Vagina (tissue), 2 donors: ENCODE data around the gene ARHGAP45.

Source experiments
- POLR2AphosphoS5 ChIP-seq, 2 donors: sonication (generic); formaldehyde crosslinking; IDR thresholded peaks; one replicate each; pipeline ENCODE4 v1.9.0; 2017; ENCODE audit warnings: antibody characterized with exemption in 2 of 2, mild to moderate bottlenecking in 2 of 2, low read depth in 1 of 2; ENCODE audit not compliant: insufficient read depth in 1 of 2
- TF ChIP-seq, protein P1 (sequence below), 3 experiments: fragments of 450-650 bp in 2 of 3; fragments of 200-600 bp in 1 of 3; sonication (generic) in 1 of 3; IDR thresholded peaks; one replicate each; pipeline ENCODE4 v1.5.1; 2017 to 2019; ENCODE audit warnings: antibody characterized with exemption in 3 of 3, mild to moderate bottlenecking in 2 of 3, moderate library complexity in 2 of 3

DNA sequence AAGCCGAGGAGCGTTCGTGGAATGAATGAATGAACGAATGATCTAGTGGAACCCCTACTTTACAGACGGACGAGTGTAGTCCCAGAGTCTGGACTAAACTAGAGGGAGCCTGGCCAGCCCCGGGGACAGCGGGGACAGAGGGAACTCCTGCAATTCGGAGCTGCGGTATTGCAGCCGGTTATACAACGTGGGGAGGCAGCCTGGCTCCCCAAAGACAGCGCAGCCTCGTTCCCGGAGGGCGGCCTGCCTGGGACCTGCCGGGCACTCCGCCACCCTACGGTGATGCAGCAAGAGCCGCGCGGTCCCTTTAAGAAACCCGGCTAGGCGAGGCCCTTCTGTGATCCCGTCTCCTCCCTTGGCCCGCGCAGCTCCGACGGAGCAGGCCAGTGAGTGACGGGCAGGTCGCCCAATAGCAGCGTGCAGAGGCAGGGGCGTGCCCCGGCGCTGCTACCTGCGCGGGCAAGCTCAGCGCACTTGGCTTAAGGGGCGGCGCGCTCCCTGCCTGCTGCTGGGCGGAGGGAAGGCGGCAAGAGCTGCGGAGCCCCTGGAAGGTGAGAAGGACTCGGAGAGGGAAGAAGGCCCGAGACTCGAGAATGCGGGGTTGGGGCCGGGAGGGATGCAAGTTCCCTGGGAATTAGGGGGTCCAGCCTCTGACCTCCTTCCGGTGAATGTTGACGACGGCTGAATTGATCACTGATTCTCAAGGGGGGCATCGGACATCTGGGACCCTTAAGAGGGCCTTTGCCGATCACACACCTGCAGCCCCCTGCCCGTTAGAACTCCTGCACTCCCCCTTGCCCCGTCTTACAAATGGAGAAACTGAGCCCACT is 27.1 kb upstream of the ARHGAP45 start, which contains the start of gene ABCA7:
- peak; percentile 83 to 96 for TF ChIP-seq POLR2AphosphoS5 (IDR thresholded peaks at IDR 0.05; ENCODE audit: insufficient read depth in 1 of 2, low read depth in 1 of 2)
- TF ChIP-seq, protein P1, sequence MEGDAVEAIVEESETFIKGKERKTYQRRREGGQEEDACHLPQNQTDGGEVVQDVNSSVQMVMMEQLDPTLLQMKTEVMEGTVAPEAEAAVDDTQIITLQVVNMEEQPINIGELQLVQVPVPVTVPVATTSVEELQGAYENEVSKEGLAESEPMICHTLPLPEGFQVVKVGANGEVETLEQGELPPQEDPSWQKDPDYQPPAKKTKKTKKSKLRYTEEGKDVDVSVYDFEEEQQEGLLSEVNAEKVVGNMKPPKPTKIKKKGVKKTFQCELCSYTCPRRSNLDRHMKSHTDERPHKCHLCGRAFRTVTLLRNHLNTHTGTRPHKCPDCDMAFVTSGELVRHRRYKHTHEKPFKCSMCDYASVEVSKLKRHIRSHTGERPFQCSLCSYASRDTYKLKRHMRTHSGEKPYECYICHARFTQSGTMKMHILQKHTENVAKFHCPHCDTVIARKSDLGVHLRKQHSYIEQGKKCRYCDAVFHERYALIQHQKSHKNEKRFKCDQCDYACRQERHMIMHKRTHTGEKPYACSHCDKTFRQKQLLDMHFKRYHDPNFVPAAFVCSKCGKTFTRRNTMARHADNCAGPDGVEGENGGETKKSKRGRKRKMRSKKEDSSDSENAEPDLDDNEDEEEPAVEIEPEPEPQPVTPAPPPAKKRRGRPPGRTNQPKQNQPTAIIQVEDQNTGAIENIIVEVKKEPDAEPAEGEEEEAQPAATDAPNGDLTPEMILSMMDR (IDR thresholded peaks at IDR 0.05) = no peak
